Nephron (organoid): ENCODE measurements around the gene ARL6IP4.

Experiments
- H3K27ac Mint-ChIP-seq, 3 experiments: 2 replicates each; pipeline ENCODE4 v1.8.0; 2020; ENCODE audit warnings: mixed read lengths in 3 of 3, mild to moderate bottlenecking in 2 of 3, moderate library complexity in 1 of 3
- H3K27me3 Mint-ChIP-seq: 2 replicates; pipeline ENCODE4 v1.8.0; 2021; ENCODE audit warnings: low read depth, mild to moderate bottlenecking, moderate library complexity, mixed read lengths
- H3K36me3 Mint-ChIP-seq: 2 replicates; pipeline ENCODE4 v1.8.0; 2020; ENCODE audit warnings: low read depth, mixed read lengths
- H3K4me1 Mint-ChIP-seq: 2 replicates; pipeline ENCODE4 v1.8.0; 2020; ENCODE audit warnings: mixed read lengths
- H3K4me3 Mint-ChIP-seq, 3 experiments: 2 replicates each; pipeline ENCODE4 v1.8.0; 2020; ENCODE audit warnings: mild to moderate bottlenecking in 3 of 3, mixed read lengths in 3 of 3, moderate library complexity in 2 of 3
- H3K9me3 Mint-ChIP-seq: 2 replicates; pipeline ENCODE4 v1.8.0; 2020; ENCODE audit warnings: mixed read lengths
- TF ChIP-seq, protein P1 (sequence below), 3 experiments: fragments of 200-600 bp; sonication (generic); IDR thresholded peaks; one replicate each; pipeline ENCODE4 v1.5.0; 2021; ENCODE audit warnings: antibody characterized with exemption in 3 of 3; ENCODE audit not compliant: unreplicated experiment in 3 of 3

Gene ARL6IP4

GRCh38 chr12:122994140-122994675, 13.7 kb downstream of the ARL6IP4 start:
- no peak overlapping the region for H3K27ac Mint-ChIP-seq
- TF ChIP-seq, protein P1, sequence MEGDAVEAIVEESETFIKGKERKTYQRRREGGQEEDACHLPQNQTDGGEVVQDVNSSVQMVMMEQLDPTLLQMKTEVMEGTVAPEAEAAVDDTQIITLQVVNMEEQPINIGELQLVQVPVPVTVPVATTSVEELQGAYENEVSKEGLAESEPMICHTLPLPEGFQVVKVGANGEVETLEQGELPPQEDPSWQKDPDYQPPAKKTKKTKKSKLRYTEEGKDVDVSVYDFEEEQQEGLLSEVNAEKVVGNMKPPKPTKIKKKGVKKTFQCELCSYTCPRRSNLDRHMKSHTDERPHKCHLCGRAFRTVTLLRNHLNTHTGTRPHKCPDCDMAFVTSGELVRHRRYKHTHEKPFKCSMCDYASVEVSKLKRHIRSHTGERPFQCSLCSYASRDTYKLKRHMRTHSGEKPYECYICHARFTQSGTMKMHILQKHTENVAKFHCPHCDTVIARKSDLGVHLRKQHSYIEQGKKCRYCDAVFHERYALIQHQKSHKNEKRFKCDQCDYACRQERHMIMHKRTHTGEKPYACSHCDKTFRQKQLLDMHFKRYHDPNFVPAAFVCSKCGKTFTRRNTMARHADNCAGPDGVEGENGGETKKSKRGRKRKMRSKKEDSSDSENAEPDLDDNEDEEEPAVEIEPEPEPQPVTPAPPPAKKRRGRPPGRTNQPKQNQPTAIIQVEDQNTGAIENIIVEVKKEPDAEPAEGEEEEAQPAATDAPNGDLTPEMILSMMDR (IDR thresholded peaks at IDR 0.05; ENCODE audit: unreplicated experiment in 3 of 3) = no peak
- H3K9me3 Mint-ChIP-seq = no peaks in the 10 kb centered on the region
- H3K4me3 Mint-ChIP-seq = no peak overlapping the region
- no peaks in the 10 kb centered on the region for H3K27me3 Mint-ChIP-seq
- H3K36me3 Mint-ChIP-seq = no peaks in the 10 kb centered on the region
- no peaks in the 10 kb centered on the region for H3K4me1 Mint-ChIP-seq

DNA sequence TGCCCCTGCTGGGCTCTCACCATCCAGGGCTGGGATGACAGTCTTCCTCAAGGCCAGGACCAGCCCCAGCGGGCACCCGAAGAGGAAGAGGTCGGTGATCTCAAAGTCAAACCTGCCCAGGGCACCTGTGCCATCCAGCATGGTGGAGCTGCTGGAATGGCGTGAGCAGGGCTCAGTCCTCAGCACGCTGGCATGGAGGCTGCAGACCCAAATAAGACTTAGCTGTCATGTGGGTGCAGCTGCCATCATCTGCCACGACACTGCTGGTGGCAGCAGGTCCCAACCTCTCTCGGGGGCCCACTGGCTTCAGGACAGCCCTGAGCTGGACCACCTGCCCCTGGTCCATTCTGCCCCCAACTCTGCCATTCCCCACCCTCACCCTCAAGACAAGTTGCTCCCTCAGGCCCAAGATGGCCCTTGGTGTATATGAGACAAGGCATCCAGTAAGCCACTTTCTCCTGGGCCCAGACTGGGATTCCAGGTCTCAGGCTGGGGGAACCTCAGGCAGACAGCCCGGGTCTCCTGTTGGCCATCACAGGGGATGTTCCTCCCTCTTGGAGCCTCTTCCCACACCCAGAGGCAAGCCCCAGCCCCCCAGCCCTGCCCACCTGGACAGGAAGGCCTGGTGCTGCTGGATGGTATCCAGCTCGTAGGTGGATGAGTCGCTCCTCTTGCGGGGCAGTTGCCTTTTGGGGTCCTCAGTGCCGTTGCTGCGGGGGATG, 14.5 kb downstream of the ARL6IP4 start:
- TF ChIP-seq, protein P1 (IDR thresholded peaks at IDR 0.05; ENCODE audit: unreplicated experiment in 3 of 3) = no peak
- no peaks in the 10 kb centered on the region for H3K9me3 Mint-ChIP-seq
- H3K27ac Mint-ChIP-seq = no peak overlapping the region
- no peak overlapping the region for H3K4me3 Mint-ChIP-seq
- no peaks in the 10 kb centered on the region for H3K4me1 Mint-ChIP-seq
- no peaks in the 10 kb centered on the region for H3K36me3 Mint-ChIP-seq
- no peaks in the 10 kb centered on the region for H3K27me3 Mint-ChIP-seq

GRCh38 chr12:122995503-122996187, 15.2 kb downstream of the ARL6IP4 start:
- Mint-ChIP-seq H3K36me3 (no peaks in the 10 kb centered on the region), H3K27me3 (no peaks in the 10 kb centered on the region), H3K4me3 (no peak overlapping the region), H3K4me1 (no peaks in the 10 kb centered on the region), H3K9me3 (no peaks in the 10 kb centered on the region), H3K27ac (no peak overlapping the region)
- TF ChIP-seq, protein P1 (IDR thresholded peaks at IDR 0.05; ENCODE audit: unreplicated experiment in 3 of 3) = no peak

DNA sequence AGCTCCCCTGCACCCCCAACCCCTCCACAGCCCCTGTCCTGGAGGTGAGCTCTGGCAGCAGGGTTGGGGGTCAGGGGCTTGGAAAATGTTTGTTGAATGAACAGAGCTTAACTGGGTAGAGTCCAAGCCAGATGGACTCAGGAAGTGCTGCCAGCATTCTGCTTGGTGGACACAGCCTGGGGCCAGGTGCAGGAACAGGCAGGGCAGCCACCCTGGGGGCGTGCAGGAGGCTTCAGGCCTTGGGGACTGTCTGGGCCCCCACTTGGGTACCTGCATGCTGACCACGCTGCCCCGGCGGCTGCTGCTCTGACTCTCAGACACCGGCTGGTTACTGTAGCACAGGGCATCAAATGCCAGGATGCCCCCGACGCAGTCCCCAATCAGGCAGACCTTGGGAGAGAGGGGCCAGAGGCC, 15.7 kb downstream of the ARL6IP4 start:
- H3K4me1 Mint-ChIP-seq = no peaks in the 10 kb centered on the region
- no peak overlapping the region for H3K4me3 Mint-ChIP-seq
- TF ChIP-seq, protein P1 (IDR thresholded peaks at IDR 0.05; ENCODE audit: unreplicated experiment in 3 of 3) = no peak
- H3K9me3 Mint-ChIP-seq = no peaks in the 10 kb centered on the region
- no peak overlapping the region for H3K27ac Mint-ChIP-seq
- H3K36me3 Mint-ChIP-seq = no peaks in the 10 kb centered on the region
- no peaks in the 10 kb centered on the region for H3K27me3 Mint-ChIP-seq

GRCh38 chr12:122996621-122997342, 16.3 kb downstream of the ARL6IP4 start:
- Mint-ChIP-seq H3K9me3 (no peaks in the 10 kb centered on the region), H3K27ac (no peak overlapping the region), H3K4me1 (no peaks in the 10 kb centered on the region), H3K4me3 (no peak overlapping the region), H3K27me3 (no peaks in the 10 kb centered on the region), H3K36me3 (no peaks in the 10 kb centered on the region)
- TF ChIP-seq, protein P1 (IDR thresholded peaks at IDR 0.05; ENCODE audit: unreplicated experiment in 3 of 3) = no peak
